Sigmoid colon (tissue), 7 donors: Measurements from ENCODE around the gene KLF16. TPM values are rescaled to one million over a fixed set of nuclear protein-coding genes. Genes with fewer than 3 reads are reported as not detected.

Experiments
- DNase-seq: peaks from one replicate; pipeline ENCODE4 v3.0.0-alpha.2; 2019
- H3K27ac ChIP-seq, 4 donors: fragments of 200-600 bp; sonication (generic); one replicate each; pipeline ENCODE4 v1.5.1; 2016 to 2019; ENCODE audit warnings: mild to moderate bottlenecking in 1 of 4
- H3K27me3 ChIP-seq, 3 donors: fragments of 200-600 bp; sonication (generic); one replicate each; pipeline ENCODE4 v1.5.1; 2019; ENCODE audit warnings: mild to moderate bottlenecking in 1 of 3
- H3K36me3 ChIP-seq, 4 donors: fragments of 200-600 bp; sonication (generic); one replicate each; pipeline ENCODE4 v1.5.1; 2016 to 2019
- H3K4me1 ChIP-seq, 4 donors: fragments of 200-600 bp; sonication (generic); one replicate each; pipeline ENCODE4 v1.5.1; 2017 to 2019
- H3K4me3 ChIP-seq, 4 donors: fragments of 200-600 bp; sonication (generic); one replicate each; pipeline ENCODE4 v1.5.1; 2017 to 2019; ENCODE audit warnings: mild to moderate bottlenecking in 2 of 4, moderate library complexity in 1 of 4
- H3K9me3 ChIP-seq, 4 donors: fragments of 200-600 bp in 3 of 4; sonication (generic) in 3 of 4; one replicate each; pipeline versions ENCODE4 v1.5.1 to v1.6.1; 2013 to 2019
- CTCF ChIP-seq, 4 experiments: fragments of 450-650 bp in 3 of 4; fragments of 200-600 bp in 1 of 4; IDR thresholded peaks; one replicate each; pipeline ENCODE4 v1.5.1; 2016 to 2019; ENCODE audit warnings: antibody characterized with exemption in 4 of 4, mild to moderate bottlenecking in 3 of 4, moderate library complexity in 2 of 4
- EP300 ChIP-seq, 4 donors: sonication (generic); formaldehyde crosslinking; IDR thresholded peaks; one replicate each; pipeline ENCODE4 v1.6.1; 2017; ENCODE audit warnings: antibody characterized with exemption in 4 of 4
- POLR2A ChIP-seq, 2 donors: fragments of 450-650 bp; IDR thresholded peaks; one replicate each; pipeline ENCODE4 v1.6.1; 2016; ENCODE audit warnings: antibody characterized with exemption in 2 of 2, mild to moderate bottlenecking in 2 of 2, moderate library complexity in 2 of 2
- POLR2AphosphoS5 ChIP-seq, 4 donors: sonication (generic); formaldehyde crosslinking; IDR thresholded peaks; one replicate each; pipeline ENCODE4 v1.6.1; 2017; ENCODE audit warnings: antibody characterized with exemption in 4 of 4
- WGBS, 2 donors: extraction: QIAGEN DNeasy Blood & Tissue Kit; methylation state at CpG; one replicate each; pipeline ENCODE4 v1.1.7; 2013; 5-methylcytosine and 5-hydroxymethylcytosine counted together
- intact Hi-C: fragments of 100-400 bp; cut with DNase I; formaldehyde crosslinking; loops from one replicate; pipeline ENCODE4 v1.15.1; 2023
- polyA plus RNA-seq, 3 donors: library from polyadenylated mRNA; stranded (reverse); fragments of 200-250 nt; gene quantifications; one replicate each; pipeline ENCODE4 v1.2.3, GENCODE V29; 2013
- total RNA-seq, 4 donors: library from RNA; depleted of rRNA; stranded (reverse); fragments of >200 nt; gene quantifications; one replicate each; pipeline ENCODE4 v1.1.0, GENCODE V29; 2016
- donor health status: healthy with polysubstance abuse.
- donor health status: Bipolar disorder and iron deficiency.
- donor health status: healthy.

Gene KLF16
- total and polyA plus RNA-seq, 7 donors, result 2.1 to 20.5 (median 8.4) TPM

GRCh38 chr19:1872807-1873523 is 9.6 kb upstream of the KLF16 start:
- Histone ChIP-seq H3K27ac (peak overlapping the region; percentile 93 to 99 (median 96)), H3K36me3 (peaks cover 0 to 17% (median 0%) of the 10 kb centered on the region in 4 donors), H3K4me1 (peaks cover 0 to 53% (median 49%) of the 10 kb centered on the region in 4 donors), H3K9me3 (no peaks in the 10 kb centered on the region), H3K27me3 (no peaks in the 10 kb centered on the region), H3K4me3 (peak overlapping the region in 2 of 4 donors; percentile 11 to 21)
- DNase-seq, result no peak
- TF ChIP-seq EP300 (IDR thresholded peaks at IDR 0.05) (no peak), CTCF (IDR thresholded peaks at IDR 0.05) (no peak), POLR2AphosphoS5 (IDR thresholded peaks at IDR 0.05) (no peak), POLR2A (IDR thresholded peaks at IDR 0.05) (no peak)
- intact Hi-C loops, result no loop called here
- WGBS, 2 donors, result 85 to 90% methylated on average over 25 of the region's 25 CpGs

- intact Hi-C loops, result no loop called here
- Histone ChIP-seq H3K4me1 (peaks cover 0 to 50% (median 46%) of the 10 kb centered on the region in 4 donors), H3K36me3 (peaks cover 0 to 17% (median 0%) of the 10 kb centered on the region in 4 donors), H3K27me3 (no peaks in the 10 kb centered on the region), H3K27ac (no peak overlapping the region), H3K4me3 (no peak overlapping the region), H3K9me3 (no peaks in the 10 kb centered on the region)
- DNase-seq, result no peak
- TF ChIP-seq POLR2A (IDR thresholded peaks at IDR 0.05) (no peak), EP300 (IDR thresholded peaks at IDR 0.05) (no peak), POLR2AphosphoS5 (IDR thresholded peaks at IDR 0.05) (no peak), CTCF (IDR thresholded peaks at IDR 0.05) (no peak)
- WGBS, 2 donors, result 87 to 92% methylated on average over 13 of the region's 13 CpGs
Measured at GRCh38 chr19:1871630-1872029, 8.3 kb upstream of the KLF16 start.

- DNase-seq, result no peak
- WGBS, 2 donors, result 72 to 86% methylated on average over 15 of the region's 15 CpGs
Measured at GRCh38 chr19:1871140-1871597, 7.8 kb upstream of the KLF16 start.

GRCh38 chr19:1868971-1869370 is 5.6 kb upstream of the KLF16 start:
- no peak for DNase-seq
- Histone ChIP-seq H3K4me1 (peaks cover 0 to 38% (median 29%) of the 10 kb centered on the region in 4 donors), H3K9me3 (no peaks in the 10 kb centered on the region), H3K27ac (no peak overlapping the region), H3K36me3 (peaks cover 0 to 17% (median 0%) of the 10 kb centered on the region in 4 donors), H3K4me3 (no peak overlapping the region), H3K27me3 (no peaks in the 10 kb centered on the region)
- 86 to 89% methylated on average over 7 of the region's 7 CpGs for WGBS, 2 donors
- intact Hi-C loops, result no loop called here
- TF ChIP-seq POLR2A (IDR thresholded peaks at IDR 0.05) (no peak), CTCF (IDR thresholded peaks at IDR 0.05) (no peak), POLR2AphosphoS5 (IDR thresholded peaks at IDR 0.05) (no peak), EP300 (IDR thresholded peaks at IDR 0.05) (no peak)

More at GRCh38 chr19:1871140-1871597, 7.8 kb upstream of the KLF16 start:
- no peak for TF ChIP-seq POLR2A (IDR thresholded peaks at IDR 0.05)
- TF ChIP-seq POLR2AphosphoS5 (IDR thresholded peaks at IDR 0.05), result no peak
- no peak for TF ChIP-seq CTCF (IDR thresholded peaks at IDR 0.05)
- no peak for TF ChIP-seq EP300 (IDR thresholded peaks at IDR 0.05)
- no peak overlapping the region for H3K27ac ChIP-seq
- H3K4me1 ChIP-seq, result peaks cover 0 to 46% (median 42%) of the 10 kb centered on the region in 4 donors
- H3K9me3 ChIP-seq, result no peaks in the 10 kb centered on the region
- H3K4me3 ChIP-seq, result no peak overlapping the region
- intact Hi-C loops, result no loop called here
- H3K36me3 ChIP-seq, result peaks cover 0 to 17% (median 0%) of the 10 kb centered on the region in 4 donors
- no peaks in the 10 kb centered on the region for H3K27me3 ChIP-seq
